ENCODE data around the gene CCDC170. TPM values are rescaled to one million over a fixed set of nuclear protein-coding genes. Genes with fewer than 3 reads are reported as not detected.

Gene CCDC170
- total and polyA plus RNA-seq, 9 of the 15 experiments (the other 6 are each of a cell fraction or from before 2014, with no cell fraction given), result 0.01 to 0.18 (median 0.05) TPM; not detected in 6

- TF ChIP-seq TSHZ1 (CRISPR knock-in tag; IDR thresholded peaks at IDR 0.05) (no peak), TFAM (CRISPR knock-in tag; conservative IDR thresholded peaks at IDR 0.05) (no peak), SMARCA4 (IDR thresholded peaks at IDR 0.05) (no peak), ATF6 (CRISPR knock-in tag; IDR thresholded peaks at IDR 0.05) (no peak), SMAD4 (CRISPR knock-in tag; conservative IDR thresholded peaks at IDR 0.05) (no peak), ZBTB8A (IDR thresholded peaks at IDR 0.05; ENCODE audit: partially characterized antibody) (no peak)
- TF ChIP-seq, protein P1, sequence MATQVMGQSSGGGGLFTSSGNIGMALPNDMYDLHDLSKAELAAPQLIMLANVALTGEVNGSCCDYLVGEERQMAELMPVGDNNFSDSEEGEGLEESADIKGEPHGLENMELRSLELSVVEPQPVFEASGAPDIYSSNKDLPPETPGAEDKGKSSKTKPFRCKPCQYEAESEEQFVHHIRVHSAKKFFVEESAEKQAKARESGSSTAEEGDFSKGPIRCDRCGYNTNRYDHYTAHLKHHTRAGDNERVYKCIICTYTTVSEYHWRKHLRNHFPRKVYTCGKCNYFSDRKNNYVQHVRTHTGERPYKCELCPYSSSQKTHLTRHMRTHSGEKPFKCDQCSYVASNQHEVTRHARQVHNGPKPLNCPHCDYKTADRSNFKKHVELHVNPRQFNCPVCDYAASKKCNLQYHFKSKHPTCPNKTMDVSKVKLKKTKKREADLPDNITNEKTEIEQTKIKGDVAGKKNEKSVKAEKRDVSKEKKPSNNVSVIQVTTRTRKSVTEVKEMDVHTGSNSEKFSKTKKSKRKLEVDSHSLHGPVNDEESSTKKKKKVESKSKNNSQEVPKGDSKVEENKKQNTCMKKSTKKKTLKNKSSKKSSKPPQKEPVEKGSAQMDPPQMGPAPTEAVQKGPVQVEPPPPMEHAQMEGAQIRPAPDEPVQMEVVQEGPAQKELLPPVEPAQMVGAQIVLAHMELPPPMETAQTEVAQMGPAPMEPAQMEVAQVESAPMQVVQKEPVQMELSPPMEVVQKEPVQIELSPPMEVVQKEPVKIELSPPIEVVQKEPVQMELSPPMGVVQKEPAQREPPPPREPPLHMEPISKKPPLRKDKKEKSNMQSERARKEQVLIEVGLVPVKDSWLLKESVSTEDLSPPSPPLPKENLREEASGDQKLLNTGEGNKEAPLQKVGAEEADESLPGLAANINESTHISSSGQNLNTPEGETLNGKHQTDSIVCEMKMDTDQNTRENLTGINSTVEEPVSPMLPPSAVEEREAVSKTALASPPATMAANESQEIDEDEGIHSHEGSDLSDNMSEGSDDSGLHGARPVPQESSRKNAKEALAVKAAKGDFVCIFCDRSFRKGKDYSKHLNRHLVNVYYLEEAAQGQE (IDR thresholded peaks at IDR 0.05; ENCODE audit: borderline replicate concordance), result peak; percentile 72; the same call in 1 of the 2 replicates
- TF ChIP-seq, protein P1 (CRISPR knock-in tag; IDR thresholded peaks at IDR 0.05; ENCODE audit: low read depth), result no peak
Observed at GRCh38 chr6:151475653-151476523, 17.9 kb upstream of the CCDC170 start (continued).
